Stimulated activated CD8-positive, alpha-beta memory T cell treated with anti-CD3 and anti-CD28 coated beads, Interleukin-7, amount 100 ng/mL, for 4 hours (primary cell): ENCODE results near the gene TLE1.

Source experiments
- DNase-seq, 2 donors: peaks; one replicate each; pipeline ENCODE4 v3.0.0-alpha.2; 2020; ENCODE audit warnings: low read depth in 2 of 2

Gene TLE1

DNA sequence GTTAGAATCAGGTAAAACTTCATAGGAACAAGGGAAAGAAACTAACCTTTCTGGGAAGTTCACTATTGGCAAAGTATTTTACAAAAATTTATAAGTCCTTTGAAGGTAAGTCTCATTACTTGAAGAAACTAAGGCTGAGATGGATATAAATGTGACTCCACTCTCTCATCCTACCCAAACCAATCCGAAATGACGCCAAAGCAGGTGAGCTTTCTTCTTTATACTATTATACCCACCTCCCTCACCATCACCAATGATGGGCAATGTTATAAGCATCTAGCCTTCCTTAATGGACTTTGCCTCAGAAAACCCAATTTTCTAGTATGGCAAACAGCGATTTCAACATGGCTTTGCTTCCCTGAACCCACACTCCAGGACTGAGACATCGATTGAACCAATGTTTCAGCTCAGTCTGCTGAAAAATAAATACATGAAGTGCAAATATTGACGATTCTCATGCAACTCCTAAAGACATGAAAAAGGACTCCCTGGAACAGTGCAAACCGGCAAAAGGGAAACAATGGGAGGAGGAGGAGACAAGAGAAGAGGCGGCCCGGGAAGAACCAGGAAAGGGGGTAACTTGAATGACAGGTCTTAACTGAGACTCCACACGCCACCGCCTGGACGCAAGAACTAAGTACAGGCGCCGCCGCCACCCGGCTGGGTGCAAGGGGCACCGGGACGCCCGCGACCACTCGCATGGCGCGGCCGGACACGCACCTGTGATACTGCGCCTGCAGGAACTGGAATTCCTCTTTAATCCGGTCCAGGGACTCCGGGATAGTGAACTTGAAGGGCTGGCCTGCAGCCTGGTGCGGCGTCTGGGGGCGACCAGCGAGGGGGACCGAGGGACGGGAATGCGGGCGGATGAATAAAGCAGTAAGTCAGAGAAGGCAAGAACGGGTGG lies 2.5 kb downstream of the TLE1 start:
- DNase-seq: peak in 1 of 2 donors; percentile 27

DNA sequence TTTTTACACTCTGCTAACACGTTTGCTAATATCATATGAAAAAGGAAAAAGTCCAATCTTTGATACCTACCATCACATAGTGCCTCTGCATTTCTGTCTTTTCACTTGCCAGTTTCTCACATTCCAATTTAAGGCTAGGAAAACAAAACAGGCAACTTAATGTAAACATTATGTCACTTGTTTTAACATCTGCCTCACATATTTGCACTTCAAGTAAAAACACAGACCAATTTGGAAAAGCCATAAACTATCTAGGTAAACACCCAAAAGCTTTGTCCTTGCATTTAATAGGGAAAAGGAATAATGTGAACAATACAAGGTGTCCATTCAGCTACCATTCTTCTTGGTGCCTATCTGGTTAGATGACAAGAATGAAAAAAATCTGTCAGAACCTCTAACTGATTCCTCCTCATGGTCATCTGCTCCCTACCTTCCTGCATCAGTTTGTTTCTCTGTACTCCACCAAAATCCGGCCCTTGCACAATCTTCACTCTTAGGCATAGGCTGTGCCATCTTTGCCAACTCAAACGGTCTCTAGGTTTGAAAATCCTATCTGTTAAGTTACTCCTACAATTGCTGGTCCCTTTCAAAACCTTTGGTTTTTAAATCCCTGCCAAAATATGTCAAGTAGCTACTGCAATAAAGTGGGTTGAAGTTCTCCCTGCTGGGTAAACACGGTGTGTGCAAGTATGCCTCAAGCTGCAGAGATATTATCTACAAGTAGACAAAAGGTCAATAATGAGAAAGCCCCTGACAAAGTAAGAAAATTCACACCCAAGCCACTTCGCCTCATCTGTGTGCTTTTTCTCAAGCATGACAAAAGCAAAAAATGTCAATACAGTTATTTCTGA lies 3.4 kb downstream of the TLE1 start:
- no peak for DNase-seq

DNA sequence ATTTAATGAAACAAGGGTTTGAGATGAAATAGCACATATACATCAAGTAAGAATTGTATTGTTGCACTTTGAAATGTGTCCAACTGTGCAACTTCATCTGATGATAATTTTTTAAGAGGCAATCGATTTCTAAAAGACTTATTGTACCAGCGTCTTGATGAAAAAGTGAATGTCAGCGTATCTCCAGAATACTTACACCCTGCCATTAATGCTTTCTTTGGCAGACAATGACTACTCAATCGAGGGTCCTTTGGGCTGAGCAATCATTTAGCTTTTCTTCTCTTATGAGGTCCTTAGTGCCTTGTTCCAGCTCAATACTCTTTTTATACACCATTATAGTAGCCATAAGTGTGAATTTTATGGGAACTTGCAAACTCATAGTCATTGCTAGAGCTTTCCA lies 4.7 kb downstream of the TLE1 start:
- no peak for DNase-seq

DNA sequence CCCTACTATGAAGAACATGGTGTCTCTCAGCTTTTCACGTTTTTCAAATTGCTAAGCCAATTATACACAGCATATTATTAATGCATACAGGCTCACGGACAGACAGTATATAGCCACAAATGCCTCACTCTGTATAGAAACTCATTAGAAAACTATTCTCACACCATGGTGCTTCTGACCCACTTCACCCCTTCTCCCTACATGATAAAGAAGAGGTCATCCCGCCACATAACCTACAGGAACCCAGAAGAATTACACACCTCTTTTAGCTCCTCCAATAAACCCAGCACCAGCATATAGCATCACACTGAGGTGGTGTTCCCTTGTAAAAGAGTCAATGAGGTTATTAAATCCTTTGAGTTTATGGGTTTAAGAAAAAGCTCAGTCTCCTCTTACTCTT lies 5.6 kb downstream of the TLE1 start:
- no peak for DNase-seq

- DNase-seq: no peak
Observed at GRCh38 chr9:81683238-81683637, 6.1 kb downstream of the TLE1 start.

DNA sequence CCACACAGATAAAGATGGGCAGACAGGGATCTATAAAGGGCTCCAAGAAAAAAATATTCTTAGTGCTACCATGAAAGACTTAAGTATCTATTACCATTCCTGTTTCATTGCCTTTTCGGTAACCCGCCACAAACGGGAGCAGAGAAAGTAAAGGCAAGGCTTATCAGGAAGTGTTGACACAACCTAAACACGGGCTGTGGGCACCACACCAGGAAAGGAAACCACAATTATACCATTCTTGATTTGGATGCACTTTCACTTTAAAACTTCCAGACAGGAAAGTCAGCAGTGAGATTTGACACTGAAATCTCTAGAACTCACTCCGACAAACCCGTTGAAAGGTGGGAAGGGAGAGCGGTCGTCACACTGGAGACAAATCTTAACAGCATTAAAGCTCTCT lies 6.5 kb downstream of the TLE1 start:
- no peak for DNase-seq

- DNase-seq: no peak
Observed at GRCh38 chr9:81682177-81682576, 7.2 kb downstream of the TLE1 start.

DNA sequence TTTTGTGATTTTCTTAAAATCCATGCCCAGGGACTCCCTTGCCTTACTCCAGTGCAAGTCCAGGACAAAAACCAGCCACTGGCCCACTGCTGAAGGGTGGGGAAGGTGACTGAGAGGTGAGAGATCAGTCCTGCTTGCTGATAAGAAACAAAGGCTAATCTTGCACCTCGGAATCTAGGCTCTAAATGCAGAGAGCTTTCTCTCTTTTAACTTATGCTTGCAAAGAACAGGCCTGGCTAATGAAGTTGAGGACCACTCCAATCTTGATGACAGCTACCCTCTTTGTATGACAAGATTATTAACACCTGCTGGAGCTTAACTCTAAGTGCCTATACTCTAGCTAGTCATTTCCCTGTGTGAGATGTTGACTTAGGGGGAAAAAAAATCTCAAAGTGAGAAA lies 8.8 kb downstream of the TLE1 start:
- DNase-seq: no peak

DNA sequence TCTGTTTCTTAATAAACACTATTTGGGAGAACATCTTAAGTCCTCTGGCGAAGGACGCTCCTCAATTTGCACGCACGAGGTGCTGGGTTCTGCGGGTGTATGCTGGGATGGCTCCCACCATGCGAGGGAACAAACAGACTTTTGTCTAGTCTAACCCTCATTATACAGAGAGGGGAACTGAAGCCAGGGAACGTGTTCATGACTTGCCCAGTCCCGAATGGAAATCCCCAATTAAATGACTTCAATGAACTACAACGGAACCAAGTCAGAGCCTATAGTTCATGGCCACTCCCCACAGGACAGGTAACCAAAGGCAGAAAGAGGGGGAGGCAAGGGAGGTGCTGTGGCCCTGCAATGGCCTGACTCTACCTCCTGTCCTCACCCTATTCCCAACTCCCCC lies 9.3 kb downstream of the TLE1 start:
- DNase-seq: no peak

DNA sequence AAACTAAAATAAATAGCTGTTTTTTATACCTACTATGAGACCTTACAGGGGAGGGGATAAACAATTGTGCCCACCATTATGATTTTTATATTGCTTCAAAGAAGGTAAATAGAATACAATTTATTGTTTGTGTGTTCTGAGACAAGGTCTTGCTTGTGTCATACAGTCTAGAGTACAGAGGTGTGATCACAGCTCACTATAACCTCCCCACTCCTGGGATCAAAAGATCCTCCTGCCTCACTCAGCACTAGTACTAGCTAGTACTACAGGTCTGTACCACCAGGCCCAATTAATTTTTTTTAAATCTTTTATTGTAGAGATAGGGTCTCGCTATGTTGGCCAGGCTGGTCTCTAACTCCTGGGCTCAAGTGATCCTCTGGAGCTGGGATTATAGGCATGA lies 11.3 kb downstream of the TLE1 start:
- no peak for DNase-seq

- no peak for DNase-seq
Observed at GRCh38 chr9:81676395-81676794, 13.0 kb downstream of the TLE1 start.

DNA sequence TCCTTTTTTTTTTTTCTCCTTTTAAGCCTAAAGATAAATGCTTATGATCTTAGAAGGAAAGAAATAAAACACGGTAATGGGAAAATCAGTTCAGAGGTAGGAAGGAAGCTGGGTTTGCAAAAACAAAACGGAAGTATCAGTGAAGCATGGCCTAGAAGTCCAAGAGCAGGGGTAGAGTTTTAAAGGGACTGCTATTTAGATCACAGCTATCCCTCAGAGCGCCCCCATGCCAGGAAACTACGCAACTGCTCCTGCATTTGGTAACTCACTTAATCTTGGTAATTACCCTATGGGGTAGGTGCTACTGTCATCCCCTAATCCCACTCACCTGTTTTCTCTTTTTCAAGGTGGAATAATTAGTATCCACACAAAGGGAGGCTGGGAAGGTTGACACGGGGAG lies 16.0 kb downstream of the TLE1 start:
- no peak for DNase-seq

GRCh38 chr9:81671880-81672280 lies 17.5 kb downstream of the TLE1 start:
- DNase-seq: no peak

- DNase-seq: no peak
Observed at GRCh38 chr9:81669866-81670265, 19.5 kb downstream of the TLE1 start.

- DNase-seq: no peak
Observed at GRCh38 chr9:81669041-81669651, 20.2 kb downstream of the TLE1 start.

DNA sequence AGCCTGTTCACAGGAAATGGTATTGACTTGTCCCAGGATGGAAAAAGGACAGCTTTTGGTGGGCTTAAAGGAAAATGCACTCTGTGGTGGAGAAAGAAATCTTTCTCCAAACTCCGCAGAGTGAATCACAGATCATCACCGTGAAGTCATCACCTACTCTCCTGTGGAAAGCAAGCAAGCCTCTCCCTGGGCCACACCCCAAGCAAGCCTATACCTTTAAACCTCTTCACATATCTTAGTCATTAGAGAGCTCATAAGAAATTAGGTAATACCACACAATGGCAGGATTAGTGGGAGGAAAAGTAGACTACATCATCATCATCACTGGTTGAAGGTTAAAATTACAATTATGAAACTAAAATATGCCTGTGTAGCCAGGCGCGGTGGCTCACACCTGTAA lies 23.2 kb downstream of the TLE1 start:
- DNase-seq: no peak

- no peak for DNase-seq
Observed at GRCh38 chr9:81665322-81665871, 23.9 kb downstream of the TLE1 start.

GRCh38 chr9:81664638-81665222 lies 24.6 kb downstream of the TLE1 start:
- no peak for DNase-seq

DNA sequence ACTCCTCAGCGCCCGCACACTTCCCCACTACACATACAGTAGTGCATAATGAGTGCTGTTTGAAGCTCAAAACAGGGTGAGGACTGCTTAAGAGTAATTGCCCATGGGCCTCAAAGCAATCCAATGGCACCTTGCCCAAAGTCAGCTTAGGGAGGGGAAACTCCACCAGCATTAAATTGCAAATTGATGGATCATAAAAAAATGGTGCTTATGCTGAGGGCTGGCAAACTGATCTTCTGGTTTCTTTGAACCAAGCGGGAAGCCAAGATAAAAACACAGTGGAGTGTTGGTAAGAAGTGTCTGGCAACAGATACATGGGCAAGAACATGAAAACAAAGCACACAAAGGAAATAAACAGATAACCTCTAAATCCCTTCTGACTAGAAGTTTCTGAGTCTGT lies 28.0 kb downstream of the TLE1 start:
- DNase-seq: no peak

- no peak for DNase-seq
Observed at GRCh38 chr9:81656871-81657337, 32.4 kb downstream of the TLE1 start.

DNA sequence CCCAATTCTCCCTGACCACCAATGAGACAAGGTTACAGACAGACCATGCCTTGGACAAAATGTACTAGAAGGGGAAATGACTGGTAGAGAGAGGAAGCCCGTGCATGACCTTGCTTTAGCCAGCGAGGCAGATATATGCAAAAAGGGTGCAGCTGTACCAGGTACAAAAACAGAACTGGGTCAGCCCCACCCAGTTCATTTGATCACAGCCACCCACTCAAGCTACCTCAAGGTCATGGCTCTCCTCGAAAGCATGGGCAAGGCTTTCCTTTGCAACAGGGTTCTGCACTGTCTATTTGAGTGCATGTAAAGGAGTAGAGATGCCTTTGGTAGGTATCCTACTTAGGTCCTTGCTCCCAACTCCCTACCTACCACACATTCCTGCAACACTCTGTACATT lies 33.3 kb downstream of the TLE1 start:
- no peak for DNase-seq

- DNase-seq: no peak
Observed at GRCh38 chr9:81653240-81653639, 36.1 kb downstream of the TLE1 start.
